Urinary bladder (tissue), 4 donors: ENCODE data around the gene INPP5F. TPM values are rescaled to one million over a fixed set of nuclear protein-coding genes. Genes with fewer than 3 reads are reported as not detected.
"Not testable (repeated sequence)": the region's sequence is repeated elsewhere in the genome, so short reads cannot be mapped to it uniquely, and the experiment has no call there.

Experiments used
- DNase-seq: peaks from one replicate; pipeline ENCODE4 v3.0.0-alpha.2; 2015; ENCODE audit errors: extremely low spot score
- H3K27ac ChIP-seq: one replicate; pipeline ENCODE4 v1.5.1; 2013; ENCODE audit warnings: low read depth, mild to moderate bottlenecking, moderate library complexity
- H3K36me3 ChIP-seq: one replicate; pipeline ENCODE4 v1.6.1; 2013; ENCODE audit warnings: mild to moderate bottlenecking, moderate library complexity; ENCODE audit not compliant: insufficient read depth
- H3K4me1 ChIP-seq: one replicate; pipeline ENCODE4 v1.6.1; 2013; ENCODE audit warnings: mild to moderate bottlenecking, moderate library complexity; ENCODE audit not compliant: insufficient read depth
- H3K4me3 ChIP-seq: one replicate; pipeline ENCODE4 v1.5.1; 2013; ENCODE audit warnings: low read depth, low read length
- WGBS: extraction: QIAGEN DNeasy Blood & Tissue Kit; methylation state at CpG from one replicate; pipeline ENCODE4 v1.1.7; 2013; 5-methylcytosine and 5-hydroxymethylcytosine counted together
- polyA plus RNA-seq: library from polyadenylated mRNA; stranded (reverse); fragments of 200-250 nt; gene quantifications from one replicate; pipeline ENCODE4 v1.2.3, GENCODE V29; 2013
- total RNA-seq: library from RNA; depleted of rRNA; stranded (reverse); fragments of >200 nt; gene quantifications from one replicate; pipeline ENCODE4 v1.2.3, GENCODE V29; 2014
- donor health status: healthy with polysubstance abuse.
- donor health status: healthy.

The INPP5F gene
- total and polyA plus RNA-seq, 2 donors = 11.6 to 58.3 TPM

GRCh38 chr10:119762805-119763798 is 37.3 kb downstream of the INPP5F start:
- WGBS = 93% methylated on average over 8 of the region's 8 CpGs
- no peaks in the 10 kb centered on the region for H3K36me3 ChIP-seq
- H3K4me1 ChIP-seq = no peaks in the 10 kb centered on the region

DNA sequence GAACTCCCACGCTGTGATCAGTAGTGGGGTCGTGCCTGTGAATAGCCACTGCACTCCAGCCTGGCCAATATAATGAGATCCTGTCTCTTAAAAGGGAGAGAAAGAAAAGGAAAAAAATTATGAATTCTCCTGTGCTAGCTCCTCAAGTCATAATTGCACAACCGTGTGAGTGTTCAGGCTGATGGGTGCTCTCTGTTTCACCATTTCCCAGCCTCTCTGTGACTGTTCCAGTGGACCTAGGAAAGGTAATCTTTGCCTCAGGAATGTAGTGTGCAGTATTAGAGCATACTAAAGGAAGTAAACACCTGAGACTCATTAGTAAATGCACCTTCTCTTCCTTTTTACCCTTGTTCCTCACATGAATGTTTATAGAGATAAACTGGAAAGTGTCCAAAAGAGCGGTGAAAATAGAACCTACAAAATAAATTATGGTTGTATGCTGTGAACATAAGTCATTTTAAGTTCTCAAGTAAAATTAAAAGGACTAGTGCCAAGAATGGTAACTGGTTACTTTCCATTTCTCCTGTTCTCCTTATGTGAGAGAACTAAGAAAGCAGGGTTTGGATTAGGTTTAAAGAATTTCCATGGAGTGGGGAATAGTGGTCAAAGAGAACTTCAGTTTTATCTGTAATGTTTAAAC is 42.7 kb downstream of the INPP5F start:
- no peak for DNase-seq
- 72% methylated on average over 4 of the region's 4 CpGs for WGBS
- H3K4me1 ChIP-seq = no peaks in the 10 kb centered on the region
- H3K4me3 ChIP-seq = no peak overlapping the region
- no peak overlapping the region for H3K27ac ChIP-seq
- no peaks in the 10 kb centered on the region for H3K36me3 ChIP-seq

More at GRCh38 chr10:119762805-119763798, 37.3 kb downstream of the INPP5F start:
- no peak overlapping the region for H3K4me3 ChIP-seq
- DNase-seq = no peak
- no peak overlapping the region for H3K27ac ChIP-seq

DNA sequence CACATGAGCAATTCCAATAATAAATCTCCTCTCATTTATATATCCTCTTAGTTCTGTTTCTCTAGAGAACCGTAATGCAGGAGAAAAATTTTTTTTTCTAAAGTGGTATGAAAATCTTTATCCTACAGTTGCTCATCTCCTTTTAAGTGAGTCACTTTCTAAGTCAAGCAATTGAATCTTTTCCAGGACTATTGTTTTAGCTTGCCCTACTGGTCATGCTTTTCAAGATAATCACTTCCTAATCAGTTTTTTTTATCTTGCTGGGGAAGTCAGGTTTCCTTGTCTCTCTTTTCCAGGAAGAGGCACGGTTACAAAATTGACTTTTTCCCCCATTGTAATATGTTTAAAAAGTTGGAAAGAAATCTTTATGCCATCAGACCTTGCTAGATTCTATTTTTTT is 44.0 kb downstream of the INPP5F start:
- no peaks in the 10 kb centered on the region for H3K36me3 ChIP-seq
- no peak overlapping the region for H3K4me3 ChIP-seq
- no peak overlapping the region for H3K27ac ChIP-seq
- no peaks in the 10 kb centered on the region for H3K4me1 ChIP-seq
- WGBS = 63% methylated on average over 2 of the region's 2 CpGs
- DNase-seq = no peak

DNA sequence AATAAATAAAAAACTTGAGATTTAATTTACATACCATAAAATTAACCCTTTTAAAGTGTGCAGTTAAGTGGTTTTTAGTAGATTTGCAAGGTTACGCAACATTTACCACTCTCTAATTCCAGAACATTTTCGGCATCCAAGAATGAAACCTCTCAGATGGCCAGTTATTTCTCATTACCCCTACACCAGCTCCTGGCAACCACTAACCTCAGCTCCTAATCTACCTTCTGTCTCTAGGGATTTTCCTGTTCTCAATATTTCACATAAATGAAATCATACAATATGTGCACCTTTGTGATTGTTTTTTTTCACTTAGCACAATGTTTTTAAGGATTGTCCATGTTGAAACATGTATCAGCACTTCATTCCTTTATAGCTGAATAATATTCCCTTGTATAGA is 45.1 kb downstream of the INPP5F start:
- H3K27ac ChIP-seq = no peak overlapping the region
- H3K4me1 ChIP-seq = no peaks in the 10 kb centered on the region
- H3K36me3 ChIP-seq = no peaks in the 10 kb centered on the region
- DNase-seq = no peak
- WGBS = 92% methylated on average over 2 of the region's 2 CpGs
- no peak overlapping the region for H3K4me3 ChIP-seq

- Histone ChIP-seq H3K27ac (no peak overlapping the region), H3K4me1 (no peaks in the 10 kb centered on the region)
Measured at GRCh38 chr10:119772334-119772733, 46.5 kb downstream of the INPP5F start.

DNA sequence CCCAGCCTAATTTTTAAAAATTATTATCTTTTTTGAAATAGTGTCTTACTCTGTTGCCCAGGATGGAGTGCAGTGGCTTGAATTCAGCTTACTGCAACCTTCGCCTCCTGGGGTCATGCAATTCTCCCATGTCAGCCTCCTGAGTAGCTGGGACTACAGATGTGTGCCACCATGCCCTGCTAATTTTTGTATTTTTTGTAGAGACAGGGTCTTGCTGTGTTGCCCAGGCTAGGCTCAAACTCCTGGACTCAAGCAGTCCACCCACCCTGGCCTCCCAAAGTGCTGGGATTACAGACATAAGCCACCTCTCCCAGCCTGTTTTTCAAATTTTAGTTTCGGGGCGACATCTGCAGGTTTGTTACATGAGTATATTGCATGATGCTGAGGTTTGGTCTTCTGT is 47.2 kb downstream of the INPP5F start:
- H3K4me1 ChIP-seq, H3K27ac ChIP-seq, H3K4me3 ChIP-seq, DNase-seq, H3K36me3 ChIP-seq: not testable (repeated sequence)
- 97% methylated on average over 3 of the region's 3 CpGs for WGBS

More at GRCh38 chr10:119772334-119772733, 46.5 kb downstream of the INPP5F start:
- Histone ChIP-seq H3K36me3 (no peaks in the 10 kb centered on the region), H3K4me3 (no peak overlapping the region)
- WGBS = 89% methylated on average over 4 of the region's 4 CpGs
- DNase-seq = no peak

- Histone ChIP-seq H3K36me3 (no peaks in the 10 kb centered on the region), H3K4me1 (no peaks in the 10 kb centered on the region), H3K4me3 (no peak overlapping the region), H3K27ac (no peak overlapping the region)
- DNase-seq = no peak
- WGBS = 88% methylated on average over 1 of the region's 1 CpG
Measured at GRCh38 chr10:119775529-119775928, 49.7 kb downstream of the INPP5F start.

DNA sequence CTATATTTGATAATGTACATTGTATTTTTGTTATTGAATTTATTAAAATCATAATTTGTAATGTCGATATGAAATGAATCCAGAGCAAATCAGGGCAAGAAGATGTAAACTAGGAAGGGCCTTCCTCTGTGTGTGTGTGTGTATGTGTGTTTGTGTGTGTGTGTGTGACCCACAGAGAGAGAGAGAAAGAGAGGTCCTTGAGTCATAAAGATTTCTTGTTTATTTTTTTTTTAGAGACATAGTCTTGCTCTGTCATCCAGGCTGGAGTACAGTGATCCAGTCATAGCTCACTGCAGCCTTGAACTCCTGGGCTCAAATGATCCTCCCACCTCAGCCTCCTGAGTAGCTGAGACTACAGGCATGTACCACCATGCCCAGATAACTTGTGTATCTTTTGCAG is 50.7 kb downstream of the INPP5F start:
- no peak overlapping the region for H3K27ac ChIP-seq
- H3K4me1 ChIP-seq = no peaks in the 10 kb centered on the region
- no peak for DNase-seq
- WGBS = 41% methylated on average over 1 of the region's 1 CpG
- no peaks in the 10 kb centered on the region for H3K36me3 ChIP-seq
- H3K4me3 ChIP-seq = no peak overlapping the region

DNA sequence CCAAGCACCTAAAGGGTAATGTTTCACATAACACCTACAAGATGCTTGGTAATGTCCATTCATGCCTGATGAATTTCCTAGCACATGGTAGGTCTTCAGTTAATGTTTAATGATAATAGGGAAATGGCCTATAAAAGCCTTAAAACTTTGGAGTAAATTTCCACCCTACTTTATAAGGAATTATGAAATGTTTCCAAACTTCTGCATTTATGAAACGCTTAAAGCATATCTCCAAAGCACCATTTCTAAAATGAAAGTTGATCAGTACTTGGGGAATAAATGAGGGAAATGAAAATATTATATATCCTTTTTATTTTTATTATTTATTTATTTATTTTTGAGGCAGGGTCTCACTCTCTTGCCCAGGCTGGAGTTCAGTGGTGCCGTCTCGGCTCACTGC is 51.8 kb downstream of the INPP5F start:
- Histone ChIP-seq H3K4me3 (no peak overlapping the region), H3K27ac (no peak overlapping the region), H3K4me1 (no peaks in the 10 kb centered on the region), H3K36me3 (no peaks in the 10 kb centered on the region)
- WGBS = 95% methylated on average over 3 of the region's 3 CpGs
- no peak for DNase-seq

- no peaks in the 10 kb centered on the region for H3K36me3 ChIP-seq
- 89% methylated on average over 7 of the region's 7 CpGs for WGBS
- H3K4me1 ChIP-seq = no peaks in the 10 kb centered on the region
- H3K4me3 ChIP-seq = no peak overlapping the region
- no peak overlapping the region for H3K27ac ChIP-seq
- DNase-seq = no peak
Measured at GRCh38 chr10:119778776-119779445, 53.1 kb downstream of the INPP5F start.

GRCh38 chr10:119780879-119781480 is 55.1 kb downstream of the INPP5F start:
- WGBS = 97% methylated on average over 5 of the region's 5 CpGs
- H3K4me1 ChIP-seq = no peaks in the 10 kb centered on the region
- H3K4me3 ChIP-seq = no peak overlapping the region
- H3K27ac ChIP-seq = no peak overlapping the region
- H3K36me3 ChIP-seq = no peaks in the 10 kb centered on the region
- DNase-seq = no peak

DNA sequence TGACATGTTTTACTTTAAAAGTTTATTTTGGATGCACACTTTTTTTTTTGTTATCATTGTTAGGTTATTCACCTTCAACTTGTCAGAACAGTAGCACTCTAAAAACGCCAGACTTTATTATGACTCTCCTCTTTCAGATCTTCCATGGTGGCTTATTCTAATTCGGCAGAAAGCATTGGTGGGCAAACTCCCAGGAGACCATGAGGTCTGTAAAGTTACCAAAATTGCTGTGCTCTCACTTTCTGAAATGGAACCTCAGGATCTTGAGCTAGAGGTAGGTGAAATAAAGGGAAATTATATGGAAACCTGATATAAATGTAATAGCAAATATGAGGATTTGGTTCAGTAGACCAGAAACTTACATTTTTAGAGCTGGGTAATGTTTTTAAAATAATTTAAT is 55.6 kb downstream of the INPP5F start:
- 84% methylated on average over 2 of the region's 2 CpGs for WGBS
- no peak overlapping the region for H3K27ac ChIP-seq
- no peak overlapping the region for H3K4me3 ChIP-seq
- H3K36me3 ChIP-seq = no peaks in the 10 kb centered on the region
- no peaks in the 10 kb centered on the region for H3K4me1 ChIP-seq
- DNase-seq = no peak

DNA sequence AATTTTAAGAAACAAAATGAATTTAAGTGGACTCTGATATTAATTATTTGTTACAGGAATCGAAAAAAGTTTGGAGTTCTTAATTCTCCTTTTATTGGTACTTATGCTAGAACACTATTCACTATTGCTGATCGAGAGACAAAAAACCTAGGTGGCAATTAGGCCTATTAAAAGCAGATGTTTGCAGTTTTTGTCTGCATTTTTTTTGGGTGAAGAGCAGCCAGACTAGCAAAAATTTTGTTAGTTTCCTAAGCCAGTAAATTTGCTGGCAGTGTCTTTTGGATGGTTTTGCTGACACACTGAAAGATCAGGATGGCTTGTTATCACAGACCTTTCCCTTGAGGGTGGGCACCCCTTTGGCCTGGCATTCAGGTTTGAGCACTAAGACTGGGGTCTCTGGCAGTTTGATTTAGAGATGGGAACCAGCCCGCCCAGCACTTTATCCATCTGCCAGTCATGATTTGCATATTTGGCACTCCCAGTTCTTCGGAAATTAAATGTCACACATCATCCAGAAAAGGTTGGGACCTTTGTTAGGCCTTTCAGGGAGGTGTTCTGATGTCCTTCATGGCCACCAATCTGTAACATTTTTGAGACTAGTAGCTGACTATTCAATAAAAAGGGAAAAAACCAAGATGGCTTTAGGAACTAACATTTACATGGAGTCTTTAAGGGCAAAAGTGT is 57.3 kb downstream of the INPP5F start:
- no peak overlapping the region for H3K27ac ChIP-seq
- DNase-seq = no peak
- WGBS = 78% methylated on average over 4 of the region's 4 CpGs
- no peak overlapping the region for H3K4me3 ChIP-seq
- no peaks in the 10 kb centered on the region for H3K4me1 ChIP-seq
- H3K36me3 ChIP-seq = no peaks in the 10 kb centered on the region
